Measurements from ENCODE around the gene CD5L. TPM values are rescaled to one million over a fixed set of nuclear protein-coding genes. Genes with fewer than 3 reads are reported as not detected.

Gene CD5L
- not detected for total RNA-seq
- not detected for polyA plus RNA-seq (2013, experiment 1 of 2)
- polyA plus RNA-seq (2013, experiment 2 of 2), result not detected
- long read RNA-seq, experiment 1, result 0 reads
- long read RNA-seq, experiment 2, result 0 reads
- long read RNA-seq, experiment 3, result 0 reads
- long read RNA-seq, experiment 4, result 0 reads

DNA sequence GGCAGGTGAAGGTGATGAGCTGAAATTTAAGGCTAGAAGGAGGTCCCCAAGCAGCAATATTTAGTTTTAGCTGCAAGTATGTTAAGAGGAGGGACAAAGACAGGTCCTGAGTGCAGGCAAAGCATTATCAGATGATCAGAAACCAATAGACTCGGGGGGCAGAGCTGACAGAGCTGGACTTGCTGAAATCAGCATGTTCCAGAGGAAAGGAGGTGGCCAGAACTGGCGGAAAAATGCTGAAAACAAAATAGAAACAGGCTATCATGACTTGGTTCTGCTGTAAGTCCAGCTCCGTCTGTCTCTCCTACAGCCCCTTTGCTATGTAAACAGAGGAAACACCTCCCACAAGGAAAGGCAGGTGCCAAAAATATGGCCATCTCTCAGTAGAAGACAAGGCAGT is at the start of gene CD5L:
Gene CD5L (minus strand): TSS at position 101 of the 400 bp plus-strand sequence. CDS start 107 bp downstream, outside the sequence.
- H3K4me1 Mint-ChIP-seq, result no peaks in the 10 kb centered on the region
- H3K4me3 Mint-ChIP-seq, result no peak within 1 kb of the TSS
- Histone ChIP-seq H3K4me1 (ENCODE audit: control insufficient read depth, insufficient read depth, low read length) (no peaks in the 10 kb centered on the region), H3K4me3 (ENCODE audit: low read length) (no peak within 1 kb of the TSS), H3K36me3 (ENCODE audit: control insufficient read depth, insufficient read depth, low read length) (no peaks in the 10 kb centered on the region), H3K9me3 (ENCODE audit: control insufficient read depth, low read length) (no peaks in the 10 kb centered on the region), H3K27ac (ENCODE audit: low read depth, low read length) (no peak within 1 kb of the TSS), H3K27me3 (ENCODE audit: control insufficient read depth, insufficient read depth, low read length, poor library complexity, severe bottlenecking) (no peaks in the 10 kb centered on the region), H3K9ac (ENCODE audit: extremely low read depth, low read length, poor library complexity, severe bottlenecking) (no peak within 1 kb of the TSS)
- WGBS, 2 experiments (ENCODE audit: insufficient coverage in 1 of 2, insufficient read length in 1 of 2), result 83 to 89% methylated on average over 3 of the region's 3 CpGs
- no peak for DNase-seq
- no peak within 1 kb of the TSS for H3K27ac Mint-ChIP-seq
- TF ChIP-seq, protein P1, sequence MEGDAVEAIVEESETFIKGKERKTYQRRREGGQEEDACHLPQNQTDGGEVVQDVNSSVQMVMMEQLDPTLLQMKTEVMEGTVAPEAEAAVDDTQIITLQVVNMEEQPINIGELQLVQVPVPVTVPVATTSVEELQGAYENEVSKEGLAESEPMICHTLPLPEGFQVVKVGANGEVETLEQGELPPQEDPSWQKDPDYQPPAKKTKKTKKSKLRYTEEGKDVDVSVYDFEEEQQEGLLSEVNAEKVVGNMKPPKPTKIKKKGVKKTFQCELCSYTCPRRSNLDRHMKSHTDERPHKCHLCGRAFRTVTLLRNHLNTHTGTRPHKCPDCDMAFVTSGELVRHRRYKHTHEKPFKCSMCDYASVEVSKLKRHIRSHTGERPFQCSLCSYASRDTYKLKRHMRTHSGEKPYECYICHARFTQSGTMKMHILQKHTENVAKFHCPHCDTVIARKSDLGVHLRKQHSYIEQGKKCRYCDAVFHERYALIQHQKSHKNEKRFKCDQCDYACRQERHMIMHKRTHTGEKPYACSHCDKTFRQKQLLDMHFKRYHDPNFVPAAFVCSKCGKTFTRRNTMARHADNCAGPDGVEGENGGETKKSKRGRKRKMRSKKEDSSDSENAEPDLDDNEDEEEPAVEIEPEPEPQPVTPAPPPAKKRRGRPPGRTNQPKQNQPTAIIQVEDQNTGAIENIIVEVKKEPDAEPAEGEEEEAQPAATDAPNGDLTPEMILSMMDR (conservative IDR thresholded peaks at IDR 0.05), result no peak
- no peaks in the 10 kb centered on the region for H3K27me3 Mint-ChIP-seq (ENCODE audit: insufficient read depth)
- H3K36me3 Mint-ChIP-seq (ENCODE audit: low read depth), result no peaks in the 10 kb centered on the region
- H3K9me3 Mint-ChIP-seq, result no peaks in the 10 kb centered on the region

DNA sequence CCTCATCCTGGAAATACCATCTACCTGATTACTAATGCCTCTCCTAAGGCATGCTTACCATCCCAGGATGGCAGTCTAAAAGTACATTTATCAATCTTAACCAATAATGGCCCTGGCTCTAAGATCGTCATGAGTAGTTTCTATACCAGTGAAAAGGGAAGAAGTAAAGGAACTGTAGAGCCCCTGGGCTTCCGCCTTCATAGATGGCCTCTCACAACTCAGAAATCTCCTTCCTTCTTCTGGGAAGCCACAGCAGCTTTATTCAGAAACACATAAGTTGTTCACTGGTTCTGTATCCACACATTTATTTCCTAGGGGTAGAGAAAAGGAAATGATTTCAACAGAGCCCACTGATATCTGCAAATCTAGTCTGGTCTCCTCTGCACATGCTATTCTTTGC is 41.0 kb upstream of the CD5L start:
- TF ChIP-seq, protein P1 (conservative IDR thresholded peaks at IDR 0.05), result no peak
- H3K4me1 Mint-ChIP-seq, result no peaks in the 10 kb centered on the region
- WGBS, 2 experiments (ENCODE audit: insufficient coverage in 1 of 2, insufficient read length in 1 of 2), result 83 to 95% methylated on average over 2 of the region's 2 CpGs
- Histone ChIP-seq H3K9ac (ENCODE audit: extremely low read depth, low read length, poor library complexity, severe bottlenecking) (no peak overlapping the region), H3K4me1 (ENCODE audit: control insufficient read depth, insufficient read depth, low read length) (no peaks in the 10 kb centered on the region), H3K4me3 (ENCODE audit: low read length) (no peak overlapping the region), H3K27ac (ENCODE audit: low read depth, low read length) (no peak overlapping the region), H3K36me3 (ENCODE audit: control insufficient read depth, insufficient read depth, low read length) (no peaks in the 10 kb centered on the region), H3K27me3 (ENCODE audit: control insufficient read depth, insufficient read depth, low read length, poor library complexity, severe bottlenecking) (no peaks in the 10 kb centered on the region), H3K9me3 (ENCODE audit: control insufficient read depth, low read length) (no peaks in the 10 kb centered on the region)
- H3K4me3 Mint-ChIP-seq, result no peak overlapping the region
- no peak for DNase-seq
- H3K36me3 Mint-ChIP-seq (ENCODE audit: low read depth), result no peaks in the 10 kb centered on the region
- H3K27ac Mint-ChIP-seq, result no peak overlapping the region
- H3K9me3 Mint-ChIP-seq, result no peaks in the 10 kb centered on the region
- no peaks in the 10 kb centered on the region for H3K27me3 Mint-ChIP-seq (ENCODE audit: insufficient read depth)

DNA sequence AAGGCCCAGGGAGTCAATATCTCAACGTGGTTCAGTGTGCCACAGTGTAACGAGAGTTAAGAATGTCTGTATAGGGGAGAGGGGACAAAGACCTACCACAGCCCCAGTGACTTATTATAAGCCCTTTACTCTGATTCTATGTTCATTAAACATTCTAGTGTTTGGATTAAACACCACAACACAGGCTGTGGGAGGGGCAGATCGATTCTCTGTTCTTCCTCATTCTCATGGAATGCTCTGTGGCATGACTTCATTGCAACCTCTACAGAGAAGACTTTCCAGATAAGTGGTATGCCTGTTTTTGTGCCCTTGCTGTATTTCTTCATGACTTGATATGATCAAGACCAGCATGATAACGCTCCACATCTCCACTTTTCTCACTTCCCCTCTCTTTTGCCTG is 39.0 kb upstream of the CD5L start:
- WGBS, 2 experiments (ENCODE audit: insufficient coverage in 1 of 2, insufficient read length in 1 of 2), result 75 to 77% methylated on average over 3 of the region's 4 CpGs
- H3K4me3 ChIP-seq (ENCODE audit: low read length), result no peak overlapping the region
- H3K27ac ChIP-seq (ENCODE audit: low read depth, low read length), result no peak overlapping the region
- no peak overlapping the region for H3K9ac ChIP-seq (ENCODE audit: extremely low read depth, low read length, poor library complexity, severe bottlenecking)
- no peak overlapping the region for H3K27ac Mint-ChIP-seq
- no peak for DNase-seq
- H3K4me3 Mint-ChIP-seq, result no peak overlapping the region
- H3K27me3 ChIP-seq (ENCODE audit: control insufficient read depth, insufficient read depth, low read length, poor library complexity, severe bottlenecking), result no peaks in the 10 kb centered on the region
- TF ChIP-seq, protein P1 (conservative IDR thresholded peaks at IDR 0.05), result no peak
- no peaks in the 10 kb centered on the region for H3K36me3 ChIP-seq (ENCODE audit: control insufficient read depth, insufficient read depth, low read length)
- H3K36me3 Mint-ChIP-seq (ENCODE audit: low read depth), result no peaks in the 10 kb centered on the region
- no peaks in the 10 kb centered on the region for H3K9me3 Mint-ChIP-seq
- no peaks in the 10 kb centered on the region for H3K4me1 Mint-ChIP-seq
- H3K27me3 Mint-ChIP-seq (ENCODE audit: insufficient read depth), result no peaks in the 10 kb centered on the region
- H3K9me3 ChIP-seq (ENCODE audit: control insufficient read depth, low read length), result no peaks in the 10 kb centered on the region
- H3K4me1 ChIP-seq (ENCODE audit: control insufficient read depth, insufficient read depth, low read length), result no peaks in the 10 kb centered on the region
